Measurements from ENCODE around the gene FKBP4.

- no peak for TF ChIP-seq CTCF (IDR thresholded peaks at IDR 0.05; ENCODE audit: borderline replicate concordance, extremely low read depth, low read length, poor library complexity, severe bottlenecking)
- no peak for TF ChIP-seq EZH2 (IDR thresholded peaks at IDR 0.05; ENCODE audit: borderline replicate concordance, low read depth, low read length, severe bottlenecking)
Observed at GRCh38 chr12:2835691-2836403, 41.1 kb downstream of the FKBP4 start.
